Measurements from ENCODE around the gene BNC2. TPM values are rescaled to one million over a fixed set of nuclear protein-coding genes. Genes with fewer than 3 reads are reported as not detected.

Gene BNC2
- total RNA-seq, 1 experiment from 2014 or later = 11.7 TPM

- peaks cover 59% of the 10 kb centered on the region for H3K4me1 ChIP-seq (ENCODE audit: insufficient read depth, low read length)
- no peaks in the 10 kb centered on the region for H3K9me2 ChIP-seq (replicated peaks; ENCODE audit: low read length)
- peak overlapping the region; percentile 9; the same call in 1 of the 2 replicates for H3K4me3 ChIP-seq (ENCODE audit: low read length)
- POLR2A ChIA-PET (ENCODE audit: unreplicated experiment) = no interaction called here
- H3K36me3 ChIP-seq (ENCODE audit: low read depth, low read length) = no peaks in the 10 kb centered on the region
- intact Hi-C loops (cut with micrococcal nuclease) = loop anchor here (5.0 kb wide), 1 partner anchor 46 kb away; no protein-coding TSS in a partner anchor
- DNase-seq (peak; percentile 88), ATAC-seq (peak; percentile 40)
- CTCF ChIA-PET = no interaction called here
- no peak overlapping the region for H2AFZ ChIP-seq (ENCODE audit: low read length)
- H3K27me3 ChIP-seq (ENCODE audit: low read length) = no peaks in the 10 kb centered on the region
- TF ChIP-seq EZH2 (IDR thresholded peaks at IDR 0.05; ENCODE audit: low read length, unreplicated experiment) (no peak), EZH2phosphoT487 (IDR thresholded peaks at IDR 0.05; ENCODE audit: borderline replicate concordance, low read length) (no peak), CTCF (conservative IDR thresholded peaks at IDR 0.05; ENCODE audit: low read depth, low read length) (no peak)
- H4K20me1 ChIP-seq (ENCODE audit: low read length) = no peaks in the 10 kb centered on the region
- no peaks in the 10 kb centered on the region for H3K9me3 ChIP-seq (ENCODE audit: low read length)
- peaks cover 4% of the 10 kb centered on the region for H3F3A ChIP-seq (ENCODE audit: low read length, unreplicated experiment)
- peak overlapping the region; percentile 96 for H3K27ac ChIP-seq (ENCODE audit: low read length)
- 0 out of 2 replicates have a peak, but pooled peaks cover 2% of the 10 kb centered on the region for H3K79me2 ChIP-seq (ENCODE audit: low read length)
- no TSS peak for BruUV-seq (replicated peaks)
- peak overlapping the region; percentile 76 for H3K9ac ChIP-seq (ENCODE audit: low read length)
- H3K4me2 ChIP-seq (ENCODE audit: low read length) = peak overlapping the region; percentile 60
Measured at GRCh38 chr9:16413509-16414016, 456.9 kb downstream of the BNC2 start.

DNA sequence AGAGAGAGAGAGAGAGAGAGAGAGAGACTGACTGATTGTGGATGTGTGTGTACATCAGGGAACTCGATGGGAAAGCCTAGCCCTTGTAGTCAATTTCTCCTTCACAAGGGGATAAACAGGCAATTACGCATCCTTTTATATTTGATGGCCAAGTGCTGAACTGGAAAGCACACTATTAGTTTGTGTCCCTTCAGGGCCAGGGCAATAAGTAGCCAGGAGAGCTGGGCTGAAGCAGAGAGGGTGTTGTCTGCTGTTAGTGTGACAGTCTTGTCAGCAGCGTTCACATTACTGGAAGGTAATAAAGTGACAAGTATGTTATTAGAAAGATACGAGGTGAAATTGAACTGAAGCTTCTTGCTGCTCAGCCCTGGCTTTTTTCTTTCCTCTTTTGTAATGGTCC, 457.7 kb downstream of the BNC2 start:
- Histone ChIP-seq H3K9me2 (replicated peaks; ENCODE audit: low read length) (no peaks in the 10 kb centered on the region), H3K4me3 (ENCODE audit: low read length) (no peak overlapping the region), H3K79me2 (ENCODE audit: low read length) (0 out of 2 replicates have a peak, but pooled peaks cover 2% of the 10 kb centered on the region), H3K4me2 (ENCODE audit: low read length) (peak overlapping the region; percentile 60; the same call in 1 of the 2 replicates), H3K4me1 (ENCODE audit: insufficient read depth, low read length) (peaks cover 51% of the 10 kb centered on the region), H3K27me3 (ENCODE audit: low read length) (no peaks in the 10 kb centered on the region), H2AFZ (ENCODE audit: low read length) (no peak overlapping the region), H3F3A (ENCODE audit: low read length, unreplicated experiment) (peaks cover 4% of the 10 kb centered on the region), H4K20me1 (ENCODE audit: low read length) (no peaks in the 10 kb centered on the region), H3K9me3 (ENCODE audit: low read length) (no peaks in the 10 kb centered on the region), H3K27ac (ENCODE audit: low read length) (peak overlapping the region; percentile 96), H3K9ac (ENCODE audit: low read length) (peak overlapping the region; percentile 24; the same call in 1 of the 2 replicates), H3K36me3 (ENCODE audit: low read depth, low read length) (no peaks in the 10 kb centered on the region)
- no peak for DNase-seq
- no peak for TF ChIP-seq CTCF (conservative IDR thresholded peaks at IDR 0.05; ENCODE audit: low read depth, low read length)
- no peak for TF ChIP-seq EZH2 (IDR thresholded peaks at IDR 0.05; ENCODE audit: low read length, unreplicated experiment)
- TF ChIP-seq EZH2phosphoT487 (IDR thresholded peaks at IDR 0.05; ENCODE audit: borderline replicate concordance, low read length) = no peak
- intact Hi-C loops (cut with micrococcal nuclease) = loop anchor here (5.0 kb wide), 1 partner anchor 45 kb away; no protein-coding TSS in a partner anchor
- POLR2A ChIA-PET (ENCODE audit: unreplicated experiment) = no interaction called here
- CTCF ChIA-PET = no interaction called here
- no TSS peak for BruUV-seq (replicated peaks)
- ATAC-seq = no peak

DNA sequence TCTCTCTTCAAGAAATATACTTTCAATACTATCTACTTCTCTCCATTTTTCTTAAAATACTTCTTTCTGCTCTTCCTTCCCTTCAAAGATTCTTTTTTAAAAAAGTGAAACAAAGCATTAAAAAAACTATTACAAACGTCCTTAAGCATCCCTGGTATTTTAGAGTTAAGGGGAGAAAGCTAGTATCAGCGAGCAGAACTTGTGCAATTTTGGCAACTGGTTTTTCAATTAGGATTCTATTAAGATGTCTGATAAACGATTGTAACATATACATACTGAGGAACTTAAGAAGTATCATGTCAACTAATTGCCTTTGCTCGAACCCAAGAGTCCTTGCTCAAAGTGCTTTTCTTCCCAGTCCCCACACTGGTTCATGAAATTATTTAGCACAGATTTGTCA, 459.2 kb downstream of the BNC2 start:
- H3K9ac ChIP-seq (ENCODE audit: low read length) = no peak overlapping the region
- no peaks in the 10 kb centered on the region for H3K9me2 ChIP-seq (replicated peaks; ENCODE audit: low read length)
- peaks cover 38% of the 10 kb centered on the region for H3K4me1 ChIP-seq (ENCODE audit: insufficient read depth, low read length)
- intact Hi-C loops (cut with micrococcal nuclease) = loop anchor here (5.0 kb wide), 1 partner anchor 44 kb away; no protein-coding TSS in a partner anchor
- CTCF ChIA-PET = no interaction called here
- no peaks in the 10 kb centered on the region for H3K27me3 ChIP-seq (ENCODE audit: low read length)
- H3K36me3 ChIP-seq (ENCODE audit: low read depth, low read length) = no peaks in the 10 kb centered on the region
- no peaks in the 10 kb centered on the region for H3K9me3 ChIP-seq (ENCODE audit: low read length)
- TF ChIP-seq EZH2phosphoT487 (IDR thresholded peaks at IDR 0.05; ENCODE audit: borderline replicate concordance, low read length) = no peak
- no peak for TF ChIP-seq CTCF (conservative IDR thresholded peaks at IDR 0.05; ENCODE audit: low read depth, low read length)
- no peak for TF ChIP-seq EZH2 (IDR thresholded peaks at IDR 0.05; ENCODE audit: low read length, unreplicated experiment)
- peaks cover 4% of the 10 kb centered on the region for H3F3A ChIP-seq (ENCODE audit: low read length, unreplicated experiment)
- H3K4me2 ChIP-seq (ENCODE audit: low read length) = no peak overlapping the region
- H3K79me2 ChIP-seq (ENCODE audit: low read length) = 0 out of 2 replicates have a peak, but pooled peaks cover 2% of the 10 kb centered on the region
- no peak for ATAC-seq
- no peak for DNase-seq
- H4K20me1 ChIP-seq (ENCODE audit: low read length) = no peaks in the 10 kb centered on the region
- POLR2A ChIA-PET (ENCODE audit: unreplicated experiment) = no interaction called here
- BruUV-seq (replicated peaks) = no TSS peak
- H3K4me3 ChIP-seq (ENCODE audit: low read length) = no peak overlapping the region
- no peak overlapping the region for H2AFZ ChIP-seq (ENCODE audit: low read length)
- no peak overlapping the region for H3K27ac ChIP-seq (ENCODE audit: low read length)
